Naive B cell (primary cell): ENCODE measurements around the gene REC8. TPM values are rescaled to one million over a fixed set of nuclear protein-coding genes. Genes with fewer than 3 reads are reported as not detected.
A peak's percentile ranks its signal among the peaks of the same experiment; 100 is the strongest.
"Not testable (repeated sequence)": the region's sequence is repeated elsewhere in the genome, so short reads cannot be mapped to it uniquely, and the experiment has no call there.

Experiments
- ATAC-seq, 2 donors: fragments of 150-1000 bp; cut with Tn5 transposase; 2 replicates each; pipeline ENCODE4 v1.10.0; 2021; ENCODE audit warnings: low read depth in 2 of 2, mild to moderate bottlenecking in 2 of 2, moderate library complexity in 2 of 2
- DNase-seq: peaks from one replicate; pipeline ENCODE4 v3.0.0; 2022
- H3K27ac Mint-ChIP-seq, 6 donors: one replicate each; pipeline ENCODE4 v1.8.0; 2020 to 2022; ENCODE audit warnings: mild to moderate bottlenecking in 6 of 6, mixed read lengths in 6 of 6, moderate library complexity in 5 of 6, inconsistent platforms in 2 of 6
- H3K27me3 Mint-ChIP-seq, 3 donors: one replicate each; pipeline ENCODE4 v1.8.0; 2021 to 2022; ENCODE audit warnings: mixed read lengths in 3 of 3, mild to moderate bottlenecking in 1 of 3
- H3K36me3 Mint-ChIP-seq, 2 donors: one replicate each; pipeline ENCODE4 v1.8.0; 2020 to 2022; ENCODE audit warnings: mixed read lengths in 2 of 2, inconsistent platforms in 1 of 2, mild to moderate bottlenecking in 1 of 2
- H3K4me1 Mint-ChIP-seq, 3 donors: one replicate each; pipeline ENCODE4 v1.8.0; 2020 to 2022; ENCODE audit warnings: mixed read lengths in 3 of 3, inconsistent platforms in 1 of 3, mild to moderate bottlenecking in 1 of 3, moderate library complexity in 1 of 3
- H3K4me3 Mint-ChIP-seq, 8 donors: one replicate each; pipeline ENCODE4 v1.8.0; 2020 to 2022; ENCODE audit warnings: mild to moderate bottlenecking in 8 of 8, mixed read lengths in 8 of 8, moderate library complexity in 8 of 8, inconsistent platforms in 2 of 8
- H3K9me3 Mint-ChIP-seq, 7 donors: one replicate each; pipeline ENCODE4 v1.8.0; 2020 to 2022; ENCODE audit warnings: mixed read lengths in 7 of 7, mild to moderate bottlenecking in 5 of 7, inconsistent platforms in 2 of 7, moderate library complexity in 1 of 7
- polyA plus RNA-seq, 6 donors: library from polyadenylated mRNA; unstranded; fragments of 300-500 nt; fragmentation: Illumina TruSeq; gene quantifications; one replicate each; pipeline ENCODE4 v1.2.3, GENCODE V29; 2021; ENCODE audit warnings: low read depth in 6 of 6

The REC8 gene
- polyA plus RNA-seq, 6 donors from 2014 or later = 3.6 to 9.6 (median 6.9) TPM

GRCh38 chr14:24215495-24216344, 43.8 kb downstream of the REC8 start, which contains the start of gene MDP1:
Gene MDP1 (minus strand): TSS chr14:24216066. CDS start chr14:24215955, 111 bp downstream.
- H3K9me3 Mint-ChIP-seq = no peaks in the 10 kb centered on the region
- no peaks in the 10 kb centered on the region for H3K27me3 Mint-ChIP-seq
- H3K4me1 Mint-ChIP-seq = peaks cover 37 to 59% (median 43%) of the 10 kb centered on the region in 3 donors
- H3K36me3 Mint-ChIP-seq = peaks cover 0 to 10% of the 10 kb centered on the region in 2 donors
- H3K4me3 Mint-ChIP-seq = peak within 1 kb of the TSS; percentile 91 to 97 (median 94)
- DNase-seq (peak; percentile 85), ATAC-seq (peak; percentile 71 to 72)
- H3K27ac Mint-ChIP-seq = peak within 1 kb of the TSS; percentile 79 to 99 (median 98)

- Mint-ChIP-seq H3K36me3 (peaks cover 0 to 6% of the 10 kb centered on the region in 2 donors), H3K4me1 (peaks cover 35 to 53% (median 41%) of the 10 kb centered on the region in 3 donors), H3K9me3 (no peaks in the 10 kb centered on the region), H3K27ac (peak overlapping the region; percentile 79 to 99 (median 98)), H3K27me3 (no peaks in the 10 kb centered on the region), H3K4me3 (peak overlapping the region in 7 of 8 donors; percentile 91 to 97 (median 93))
- ATAC-seq = no peak
- DNase-seq = no peak
Measured at GRCh38 chr14:24216345-24216699, 44.4 kb downstream of the REC8 start.

GRCh38 chr14:24216876-24217275, 45.0 kb downstream of the REC8 start:
- not testable (repeated sequence) for DNase-seq

GRCh38 chr14:24219080-24219479, 47.2 kb downstream of the REC8 start:
- H3K4me1 Mint-ChIP-seq = peaks cover 20 to 26% (median 20%) of the 10 kb centered on the region in 3 donors

More at GRCh38 chr14:24216876-24217275, 45.0 kb downstream of the REC8 start:
- H3K4me1 Mint-ChIP-seq = peaks cover 30 to 47% (median 35%) of the 10 kb centered on the region in 3 donors
- H3K36me3 Mint-ChIP-seq, H3K4me3 Mint-ChIP-seq, H3K27me3 Mint-ChIP-seq, H3K9me3 Mint-ChIP-seq, ATAC-seq: not testable (repeated sequence)
- peak overlapping the region in 3 of 6 donors; percentile 18 to 63 (median 62) for H3K27ac Mint-ChIP-seq

GRCh38 chr14:24219521-24219920, 47.6 kb downstream of the REC8 start:
- no peak for ATAC-seq
- H3K9me3 Mint-ChIP-seq = no peaks in the 10 kb centered on the region
- H3K36me3 Mint-ChIP-seq = no peaks in the 10 kb centered on the region
- no peaks in the 10 kb centered on the region for H3K27me3 Mint-ChIP-seq
- peak overlapping the region in 2 of 6 donors; percentile 44 to 62 for H3K27ac Mint-ChIP-seq
- no peak overlapping the region for H3K4me3 Mint-ChIP-seq
- H3K4me1 Mint-ChIP-seq = peaks cover 17 to 21% (median 18%) of the 10 kb centered on the region in 3 donors
- no peak for DNase-seq

More at GRCh38 chr14:24219080-24219479, 47.2 kb downstream of the REC8 start:
- no peak for DNase-seq
- Mint-ChIP-seq H3K4me3 (no peak overlapping the region), H3K27me3 (no peaks in the 10 kb centered on the region), H3K9me3 (no peaks in the 10 kb centered on the region), H3K36me3 (no peaks in the 10 kb centered on the region), H3K27ac (peak overlapping the region in 1 of 6 donors; percentile 44)
- ATAC-seq = no peak

GRCh38 chr14:24222987-24223386, 51.1 kb downstream of the REC8 start:
- H3K27ac Mint-ChIP-seq, DNase-seq, H3K9me3 Mint-ChIP-seq, H3K36me3 Mint-ChIP-seq, H3K27me3 Mint-ChIP-seq, ATAC-seq, H3K4me3 Mint-ChIP-seq: not testable (repeated sequence)
- H3K4me1 Mint-ChIP-seq = peaks cover 11 to 24% (median 14%) of the 10 kb centered on the region in 3 donors

GRCh38 chr14:24224618-24225071, 52.8 kb downstream of the REC8 start:
- H3K4me1 Mint-ChIP-seq = peaks cover 14 to 24% (median 14%) of the 10 kb centered on the region in 3 donors
- H3K27me3 Mint-ChIP-seq = no peaks in the 10 kb centered on the region
- no peaks in the 10 kb centered on the region for H3K9me3 Mint-ChIP-seq
- no peak overlapping the region for H3K4me3 Mint-ChIP-seq
- no peak for DNase-seq
- peak overlapping the region in 1 of 6 donors; percentile 60 for H3K27ac Mint-ChIP-seq
- no peak for ATAC-seq
- H3K36me3 Mint-ChIP-seq = no peaks in the 10 kb centered on the region

- no peaks in the 10 kb centered on the region for H3K27me3 Mint-ChIP-seq
- H3K4me3 Mint-ChIP-seq = peak overlapping the region in 1 of 8 donors; percentile 62
- no peaks in the 10 kb centered on the region for H3K36me3 Mint-ChIP-seq
- ATAC-seq (no peak), DNase-seq (no peak)
- H3K9me3 Mint-ChIP-seq = no peaks in the 10 kb centered on the region
- no peak overlapping the region for H3K27ac Mint-ChIP-seq
- peaks cover 18 to 31% (median 23%) of the 10 kb centered on the region in 3 donors for H3K4me1 Mint-ChIP-seq
Measured at GRCh38 chr14:24226473-24226872, 54.6 kb downstream of the REC8 start.

- H3K27me3 Mint-ChIP-seq = no peaks in the 10 kb centered on the region
- H3K4me3 Mint-ChIP-seq = peak overlapping the region in 1 of 8 donors; percentile 41
- ATAC-seq = no peak
- peaks cover 24 to 51% (median 40%) of the 10 kb centered on the region in 3 donors for H3K4me1 Mint-ChIP-seq
- no peaks in the 10 kb centered on the region for H3K36me3 Mint-ChIP-seq
- no peaks in the 10 kb centered on the region for H3K9me3 Mint-ChIP-seq
- no peak for DNase-seq
- H3K27ac Mint-ChIP-seq = peak overlapping the region in 2 of 6 donors; percentile 2 to 19
Measured at GRCh38 chr14:24228902-24229301, 57.0 kb downstream of the REC8 start.

Other genes with a start within 250 kb of the REC8 start
- 10 to 100 TPM; 13.3 to 27.0 (median 21.8) TPM for gene DHRS4, start 218.3 kb upstream of the REC8 start, polyA plus RNA-seq
- 10 to 100 TPM in 5 of 6 donors, 1 to 10 TPM in 1; 8.6 to 18.3 (median 16.9) TPM for gene DHRS4L2, start 183.2 kb upstream of the REC8 start, polyA plus RNA-seq
- gene CARMIL3, start 120.1 kb upstream of the REC8 start, polyA plus RNA-seq = under 1 TPM in 2 of 6 donors, not detected in 4; 0.10 to 0.11 TPM
- 1 to 10 TPM in 1 of 6 donors, not detected in 5; 1.1 TPM for gene CPNE6, start 100.5 kb upstream of the REC8 start, polyA plus RNA-seq
- 10 to 100 TPM; 26.5 to 48.0 (median 36.8) TPM for gene PCK2, start 77.8 kb upstream of the REC8 start, polyA plus RNA-seq
- 100 to 1,000 TPM in 1 of 6 donors, 10 to 100 TPM in 5; 65.8 to 106 (median 78.5) TPM for gene DCAF11, start 57.3 kb upstream of the REC8 start, polyA plus RNA-seq
- gene NRL, start 57.1 kb upstream of the REC8 start, polyA plus RNA-seq = 1 to 10 TPM; 2.3 to 8.9 (median 6.4) TPM
- 1 to 10 TPM in 1 of 6 donors, under 1 TPM in 4, not detected in 1; 0.29 to 1.4 (median 0.53) TPM for gene FITM1, start 41.4 kb upstream of the REC8 start, polyA plus RNA-seq
- 100 to 1,000 TPM; 704 to 932 (median 769) TPM for gene PSME1, start 35.9 kb upstream of the REC8 start, polyA plus RNA-seq
- gene EMC9, start 30.5 kb upstream of the REC8 start, polyA plus RNA-seq = 10 to 100 TPM in 2 of 6 donors, 1 to 10 TPM in 4; 5.9 to 15.3 (median 9.2) TPM
- gene PSME2, start 25.5 kb upstream of the REC8 start, polyA plus RNA-seq = 100 to 1,000 TPM; 257 to 514 (median 294) TPM
- gene RNF31, start 24.6 kb upstream of the REC8 start, polyA plus RNA-seq = 10 to 100 TPM; 21.0 to 47.2 (median 32.1) TPM
- 100 to 1,000 TPM in 3 of 6 donors, 10 to 100 TPM in 3; 86.7 to 140 (median 97.2) TPM for gene IRF9, start 10.8 kb upstream of the REC8 start, polyA plus RNA-seq
- gene IPO4, start 16.7 kb downstream of the REC8 start, polyA plus RNA-seq = 10 to 100 TPM in 5 of 6 donors, 1 to 10 TPM in 1; 5.4 to 19.0 (median 12.6) TPM
- gene TM9SF1, start 23.4 kb downstream of the REC8 start, polyA plus RNA-seq = 10 to 100 TPM; 34.5 to 43.9 (median 37.0) TPM
- 1 to 10 TPM in 3 of 6 donors, under 1 TPM in 2, not detected in 1; 0.36 to 1.7 (median 1.4) TPM for gene TSSK4, start 33.6 kb downstream of the REC8 start, polyA plus RNA-seq
- 100 to 1,000 TPM; 139 to 167 (median 157) TPM for gene CHMP4A, start 41.4 kb downstream of the REC8 start, polyA plus RNA-seq
- gene MDP1, start 44.0 kb downstream of the REC8 start, polyA plus RNA-seq = 10 to 100 TPM; 32.7 to 48.2 (median 37.3) TPM
- 100 to 1,000 TPM; 306 to 385 (median 326) TPM for gene NEDD8, start 60.3 kb downstream of the REC8 start, polyA plus RNA-seq
- gene GMPR2, start 60.8 kb downstream of the REC8 start, polyA plus RNA-seq = 100 to 1,000 TPM in 3 of 6 donors, 10 to 100 TPM in 3; 90.3 to 120 (median 99.2) TPM
- gene TINF2, start 70.5 kb downstream of the REC8 start, polyA plus RNA-seq = 100 to 1,000 TPM; 238 to 289 (median 254) TPM
- not detected for gene TGM1, start 91.1 kb downstream of the REC8 start, polyA plus RNA-seq
- gene RABGGTA, start 99.5 kb downstream of the REC8 start, polyA plus RNA-seq = 10 to 100 TPM; 22.2 to 36.2 (median 22.8) TPM
- 10 to 100 TPM; 20.4 to 38.5 (median 29.3) TPM for gene DHRS1, start 127.7 kb downstream of the REC8 start, polyA plus RNA-seq
- 1 to 10 TPM in 5 of 6 donors, under 1 TPM in 1; 0.83 to 2.4 (median 1.3) TPM for gene NOP9, start 127.8 kb downstream of the REC8 start, polyA plus RNA-seq
- 10 to 100 TPM in 1 of 6 donors, 1 to 10 TPM in 5; 4.9 to 10.4 (median 8.1) TPM for gene CIDEB, start 135.9 kb downstream of the REC8 start, polyA plus RNA-seq
- gene LTB4R2, start 138.1 kb downstream of the REC8 start, polyA plus RNA-seq = 1 to 10 TPM in 1 of 6 donors, under 1 TPM in 5; 0.28 to 1.2 (median 0.69) TPM
- gene LTB4R, start 139.4 kb downstream of the REC8 start, polyA plus RNA-seq = 1 to 10 TPM; 1.4 to 2.4 (median 2.1) TPM
- under 1 TPM in 3 of 6 donors, not detected in 3; 0.29 to 0.53 (median 0.32) TPM for gene ADCY4, start 163.0 kb downstream of the REC8 start, polyA plus RNA-seq
- gene RIPK3, start 167.9 kb downstream of the REC8 start, polyA plus RNA-seq = 10 to 100 TPM in 2 of 6 donors, 1 to 10 TPM in 3, not detected in 1; 7.7 to 12.9 (median 9.3) TPM
- gene NFATC4, start 196.1 kb downstream of the REC8 start, polyA plus RNA-seq = under 1 TPM in 2 of 6 donors, not detected in 4; 0.19 to 0.43 TPM
- under 1 TPM in 2 of 6 donors, not detected in 4; 0.05 to 0.14 TPM for gene NYNRIN, start 226.9 kb downstream of the REC8 start, polyA plus RNA-seq